Posterior vena cava (tissue), 2 donors: ENCODE measurements around the gene SREBF2. TPM values are rescaled to one million over a fixed set of nuclear protein-coding genes. Genes with fewer than 3 reads are reported as not detected.
"Not testable (repeated sequence)": the region's sequence is repeated elsewhere in the genome, so short reads cannot be mapped to it uniquely, and the experiment has no call there.

ENCODE experiments used
- DNase-seq: peaks from one replicate; pipeline ENCODE4 v3.0.0-alpha.2; 2020; ENCODE audit warnings: low spot score
- intact Hi-C, 2 donors: fragments of 100-400 bp; cut with DNase I; formaldehyde crosslinking; loops; one replicate each; pipeline versions ENCODE4 v1.14.1 to v1.14.2; 2022 to 2023
- total RNA-seq, 2 donors: library from RNA; stranded (reverse); fragmentation: NEBNext Ultra II Directional; extraction: Animal tissue kit (Norgen Biotek cat#: 25700); gene quantifications; one replicate each; pipeline ENCODE4 v1.2.1, GENCODE V29; 2021
- donor health status: DM: yes; HTN: yes; CAD: no.
- donor health status: DM: yes; HTN: yes; CAD: no.

Gene SREBF2
- total RNA-seq, 2 donors from 2014 or later: 48.3 to 52.0 TPM

DNA sequence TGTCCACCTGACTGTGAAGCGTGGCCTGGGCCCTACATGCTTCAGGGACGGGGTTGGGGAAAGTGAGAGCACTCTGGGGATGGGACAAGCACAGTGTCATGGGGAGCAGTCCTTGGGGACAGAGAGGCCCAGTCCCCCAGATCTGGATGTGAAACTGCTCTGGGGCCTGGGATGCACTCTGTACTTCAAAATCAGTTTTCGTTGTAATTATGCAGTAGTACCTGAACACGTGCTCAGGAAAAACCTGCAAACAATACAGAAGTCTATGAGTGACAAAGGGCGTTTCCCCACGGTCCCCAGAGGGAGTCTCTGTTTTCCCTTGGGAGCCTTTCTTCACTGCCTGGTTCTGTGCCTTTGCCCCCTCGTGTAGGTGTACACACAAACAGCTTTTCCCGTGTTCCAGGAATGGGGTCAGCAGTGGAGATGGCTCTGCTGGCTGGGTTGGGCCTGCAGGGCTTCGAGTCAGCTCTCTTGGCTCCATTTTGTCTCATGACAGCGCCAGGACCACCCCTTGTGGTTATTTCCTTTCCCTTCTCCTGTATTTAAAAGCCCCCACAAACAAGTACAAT is 98.9 kb downstream of the SREBF2 start:
- intact Hi-C loops: no loop called here
- no peak for DNase-seq

DNA sequence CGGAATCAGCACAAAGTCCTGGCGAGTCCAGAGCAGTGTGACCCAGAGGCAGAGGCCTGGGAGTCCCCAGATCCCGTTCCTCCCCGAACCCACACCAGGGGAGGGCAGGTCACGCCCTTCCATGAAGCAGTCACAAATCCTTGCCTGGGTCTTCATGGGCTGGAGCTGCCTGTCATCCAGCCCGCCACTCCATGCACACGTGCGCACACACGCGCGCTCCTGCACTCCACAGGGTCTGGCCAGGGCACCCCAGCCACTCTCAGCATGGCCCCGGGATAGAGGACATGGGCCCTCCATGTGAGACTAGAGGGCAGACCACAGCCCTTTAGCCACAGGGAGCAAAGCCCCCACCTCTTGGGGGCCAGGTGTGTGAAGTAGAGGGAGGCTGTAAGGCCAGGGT is 99.4 kb downstream of the SREBF2 start:
- no peak for DNase-seq
- intact Hi-C loops: no loop called here

DNA sequence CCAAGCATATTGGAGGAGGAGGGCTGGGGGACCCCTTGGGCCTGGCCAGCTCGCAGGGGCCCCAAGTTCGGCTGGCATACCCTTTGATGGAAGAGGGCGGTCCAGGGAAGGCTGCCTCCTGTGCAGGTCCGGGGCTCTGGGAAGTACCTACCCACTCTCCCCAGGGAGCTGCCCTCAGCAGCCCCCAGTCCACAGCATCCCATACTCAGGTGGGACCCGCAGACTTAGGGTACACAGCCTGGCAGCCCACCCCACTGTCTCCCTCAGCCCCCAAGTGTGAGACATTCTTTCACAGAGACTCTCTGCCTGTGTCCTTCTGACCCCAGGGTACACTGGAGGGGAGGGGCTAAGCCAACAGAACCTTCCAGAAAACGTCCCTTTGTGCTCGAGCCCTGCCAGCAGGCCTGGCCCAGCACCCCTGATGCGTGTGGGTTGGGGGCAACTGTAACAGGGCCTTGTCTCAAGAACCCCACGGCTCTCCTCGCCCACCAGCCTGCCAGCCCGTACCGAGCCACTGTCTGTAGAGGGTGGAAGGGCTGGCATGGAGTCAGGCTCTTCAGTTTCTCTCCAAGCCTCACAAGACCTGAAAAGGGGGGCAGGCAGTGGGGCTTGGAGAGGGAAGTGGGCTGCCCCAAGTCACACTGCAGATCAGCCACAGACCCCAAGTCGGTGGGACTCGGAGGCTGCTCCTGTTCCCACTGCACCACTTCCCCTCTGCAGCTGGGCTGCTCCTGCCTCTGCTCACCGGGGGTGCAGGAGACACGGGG is 100.7 kb downstream of the SREBF2 start:
- intact Hi-C loops: no loop called here
- no peak for DNase-seq

DNA sequence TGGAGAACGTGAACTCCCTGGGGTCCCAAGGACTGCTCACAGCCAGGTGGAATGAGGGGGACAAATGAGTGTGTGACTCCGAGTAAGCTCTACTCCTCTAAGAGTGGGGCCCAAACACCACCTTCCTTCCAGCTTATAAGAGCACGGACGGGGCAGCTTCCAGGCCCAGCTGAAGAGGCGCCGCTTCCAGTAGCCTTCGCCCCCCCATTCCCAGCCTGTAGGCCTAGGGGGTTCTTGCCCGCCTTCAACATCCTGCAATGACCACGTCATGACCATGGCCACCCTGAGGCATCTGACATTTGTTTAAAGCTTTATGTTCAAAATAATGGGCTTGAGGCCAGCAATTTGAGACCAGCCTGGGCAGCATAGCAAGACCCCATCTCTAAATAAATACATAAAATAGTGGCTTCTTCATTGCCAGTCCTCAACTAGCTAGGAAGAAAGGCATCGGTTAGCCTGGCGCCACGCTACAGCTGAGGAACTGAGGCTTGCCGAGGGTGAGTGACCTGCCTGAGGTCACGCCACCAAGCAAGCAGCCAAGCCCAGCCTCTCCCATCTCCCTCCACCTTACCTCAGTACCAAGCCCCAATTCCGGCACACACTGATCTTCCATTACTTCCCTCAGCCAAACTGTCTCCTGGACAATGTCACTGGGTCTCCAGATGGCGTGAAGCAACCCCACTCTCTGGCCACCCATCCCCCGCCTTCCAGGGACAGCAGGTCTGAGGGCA is 101.5 kb downstream of the SREBF2 start:
- no peak for DNase-seq
- intact Hi-C loops: no loop called here

DNA sequence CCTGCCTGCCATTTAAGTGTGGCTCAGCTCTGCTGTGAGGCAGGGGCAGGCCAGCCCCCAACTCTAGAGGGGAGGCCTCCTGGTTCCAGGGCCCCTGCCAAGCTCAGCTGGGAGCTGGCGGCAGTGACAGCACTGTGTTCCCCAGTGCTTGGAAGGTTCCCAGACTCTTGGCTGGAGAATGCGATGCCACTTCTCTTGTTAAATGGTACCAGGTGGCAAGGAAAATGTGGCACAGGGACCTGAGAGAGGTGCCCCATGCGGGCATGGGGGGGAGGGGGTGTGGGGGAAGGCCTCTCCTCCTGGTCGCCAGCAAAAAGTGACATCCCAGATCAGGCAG is 102.1 kb downstream of the SREBF2 start:
- intact Hi-C loops: no loop called here
- no peak for DNase-seq

DNA sequence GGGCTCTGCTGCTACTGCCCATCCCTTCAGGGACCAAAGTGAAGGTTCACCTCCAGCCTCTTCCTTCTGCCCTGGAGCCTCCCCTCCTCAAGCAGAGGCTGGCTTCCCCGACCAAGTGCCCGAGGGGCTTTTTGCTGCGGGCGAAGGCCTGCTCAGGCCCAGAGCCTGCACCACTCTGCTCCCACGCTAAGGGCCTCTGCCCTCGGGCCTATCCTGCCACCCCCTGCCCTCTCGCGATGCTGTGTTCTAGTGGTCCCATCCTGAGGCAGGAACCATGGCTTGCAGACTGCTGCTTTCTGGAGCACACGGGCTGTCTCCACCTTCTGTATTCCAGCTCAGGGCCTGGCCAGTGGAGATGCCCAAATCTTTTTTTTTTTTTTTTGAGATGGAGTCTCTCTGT is 102.6 kb downstream of the SREBF2 start:
- intact Hi-C loops: no loop called here
- no peak for DNase-seq

DNA sequence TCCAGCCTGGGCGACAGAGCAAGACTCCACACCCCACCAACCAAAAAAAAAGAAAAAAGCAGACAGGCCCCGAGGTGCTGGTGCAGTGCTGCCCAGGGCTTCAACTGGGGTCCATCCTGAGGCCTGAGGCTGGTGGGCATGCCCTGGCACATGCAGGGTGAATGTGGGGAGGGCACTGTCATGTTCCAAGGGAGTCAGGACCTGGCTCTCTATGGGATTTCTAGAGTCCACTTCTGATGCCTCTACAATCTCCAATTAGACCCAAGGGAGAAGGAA is 103.9 kb downstream of the SREBF2 start:
- intact Hi-C loops: no loop called here

DNA sequence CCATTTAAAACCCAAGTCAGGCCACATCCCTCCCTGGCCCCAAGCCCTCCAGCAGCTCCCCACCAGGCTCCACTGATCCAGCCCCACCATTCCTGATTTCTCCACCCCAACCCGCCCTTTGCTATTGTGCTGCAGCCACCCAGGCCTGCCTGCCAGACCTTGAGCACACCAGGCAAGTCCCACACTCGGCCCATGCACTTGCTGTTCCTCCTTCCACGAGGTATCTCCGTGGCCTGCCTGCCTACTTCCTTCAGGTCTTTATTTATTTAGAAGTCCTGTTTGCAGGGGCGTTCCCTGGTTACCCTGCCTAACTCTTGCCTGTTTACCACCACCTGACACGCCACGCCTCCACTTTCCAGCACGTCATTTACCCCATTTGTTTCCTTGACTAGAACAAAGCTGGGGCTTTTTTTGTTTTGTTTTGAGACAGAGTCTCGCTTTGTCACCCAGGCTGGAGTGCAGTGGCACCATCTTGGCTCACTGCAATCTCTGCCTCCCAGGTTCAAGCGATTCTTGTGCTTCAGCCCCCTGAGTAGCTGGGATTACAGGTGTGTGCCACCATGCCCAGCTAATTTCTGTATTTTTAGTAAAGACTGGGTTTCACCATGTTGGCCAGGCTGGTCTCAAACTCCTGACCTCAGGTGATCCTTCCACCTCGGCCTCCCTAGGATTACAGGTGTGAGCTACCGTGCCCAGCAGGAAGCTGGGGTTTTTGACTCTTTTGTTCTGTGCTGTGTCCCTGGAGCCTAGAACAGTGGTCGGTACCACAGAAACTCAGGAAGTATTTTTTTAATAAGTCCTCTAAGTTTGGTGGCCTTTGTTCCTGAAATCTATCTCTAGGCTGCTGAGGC is 107.3 kb downstream of the SREBF2 start:
- DNase-seq: peak; percentile 80
- intact Hi-C loops: loop anchor here (5.0 kb wide), 2 partner anchors 118 to 243 kb away; partner anchors contain the start of gene MEI1 (in 1 of the 2)

More for the DNA sequence above, 103.9 kb downstream of the SREBF2 start:
- DNase-seq: no peak

DNA sequence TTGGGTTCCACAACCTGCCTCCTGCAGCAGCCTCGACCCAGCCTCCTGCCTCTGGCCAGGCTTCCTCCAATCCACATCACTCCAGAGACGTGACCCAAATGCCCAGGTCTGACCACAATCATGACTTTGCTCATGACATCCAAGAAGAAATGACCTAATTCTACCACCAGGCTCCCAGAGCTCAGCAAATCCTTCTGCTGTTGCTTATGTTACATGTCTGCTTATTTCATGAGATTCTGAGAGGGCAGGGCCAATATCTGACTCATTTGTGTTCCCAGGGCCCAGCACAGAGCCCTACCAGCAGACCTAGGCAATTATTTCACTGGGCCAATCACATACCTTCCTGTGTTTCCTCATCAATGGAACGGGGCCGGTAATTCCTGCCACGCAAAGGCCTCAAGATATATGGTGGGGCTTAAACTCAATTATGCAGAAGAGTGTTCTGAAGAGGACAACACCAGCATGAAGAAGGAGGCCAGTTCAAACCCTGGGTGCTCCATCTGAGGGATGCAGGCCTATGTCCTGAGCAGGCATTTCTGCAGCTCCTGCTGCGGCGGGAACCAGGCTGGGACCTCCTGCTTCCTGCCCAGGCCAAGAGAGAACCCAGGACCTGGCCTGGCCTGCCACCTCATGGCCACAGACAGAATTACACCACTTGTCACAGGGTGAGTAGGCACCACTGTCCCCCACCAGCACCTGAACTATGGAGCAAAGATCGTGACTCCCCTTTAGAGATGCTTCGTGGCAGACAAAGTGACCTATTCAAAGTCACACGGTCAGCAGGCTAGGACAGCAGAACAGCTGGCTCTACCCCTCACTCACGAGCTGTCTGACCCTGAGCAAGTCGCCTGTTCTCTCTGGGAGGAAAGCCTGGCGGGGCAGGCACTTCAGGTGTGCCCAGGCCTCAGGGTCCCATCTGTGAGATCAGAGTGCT is 108.2 kb downstream of the SREBF2 start:
- intact Hi-C loops: loop anchor here (5.0 kb wide), 2 partner anchors 119 to 244 kb away; partner anchors contain the start of gene MEI1 (in 1 of the 2)

DNA sequence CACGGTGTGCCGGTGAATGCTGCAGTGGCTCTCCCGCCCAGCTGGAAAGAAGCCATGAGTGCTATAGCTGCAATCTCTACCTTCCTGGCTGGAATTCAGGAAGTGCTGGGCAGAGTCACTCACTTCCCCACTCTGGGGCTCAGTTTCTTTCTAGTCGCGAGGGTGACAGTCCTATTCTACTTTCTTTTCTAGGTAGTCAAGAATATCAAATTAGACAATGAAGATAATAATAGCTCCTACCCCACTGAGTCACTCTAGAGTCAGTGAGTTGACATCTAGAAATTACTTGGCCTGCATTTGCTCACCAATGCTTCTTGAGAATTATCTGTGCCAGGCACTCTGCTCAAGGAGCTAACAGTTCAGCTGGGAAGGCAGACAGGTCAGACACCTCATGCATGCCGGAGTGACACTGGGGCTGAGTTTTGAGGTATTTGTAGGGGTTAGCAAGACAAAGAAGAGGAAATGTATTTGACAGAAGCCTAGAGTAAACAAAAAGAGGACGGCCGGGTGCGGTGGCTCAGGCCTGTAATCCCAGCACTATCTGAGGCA is 110.8 kb downstream of the SREBF2 start:
- DNase-seq: no peak
- intact Hi-C loops: loop anchor here (5.0 kb wide), 2 partner anchors 121 to 246 kb away; partner anchors contain the start of gene MEI1 (in 1 of the 2)

More for the DNA sequence above, 108.2 kb downstream of the SREBF2 start:
- peak; percentile 95 for DNase-seq

DNA sequence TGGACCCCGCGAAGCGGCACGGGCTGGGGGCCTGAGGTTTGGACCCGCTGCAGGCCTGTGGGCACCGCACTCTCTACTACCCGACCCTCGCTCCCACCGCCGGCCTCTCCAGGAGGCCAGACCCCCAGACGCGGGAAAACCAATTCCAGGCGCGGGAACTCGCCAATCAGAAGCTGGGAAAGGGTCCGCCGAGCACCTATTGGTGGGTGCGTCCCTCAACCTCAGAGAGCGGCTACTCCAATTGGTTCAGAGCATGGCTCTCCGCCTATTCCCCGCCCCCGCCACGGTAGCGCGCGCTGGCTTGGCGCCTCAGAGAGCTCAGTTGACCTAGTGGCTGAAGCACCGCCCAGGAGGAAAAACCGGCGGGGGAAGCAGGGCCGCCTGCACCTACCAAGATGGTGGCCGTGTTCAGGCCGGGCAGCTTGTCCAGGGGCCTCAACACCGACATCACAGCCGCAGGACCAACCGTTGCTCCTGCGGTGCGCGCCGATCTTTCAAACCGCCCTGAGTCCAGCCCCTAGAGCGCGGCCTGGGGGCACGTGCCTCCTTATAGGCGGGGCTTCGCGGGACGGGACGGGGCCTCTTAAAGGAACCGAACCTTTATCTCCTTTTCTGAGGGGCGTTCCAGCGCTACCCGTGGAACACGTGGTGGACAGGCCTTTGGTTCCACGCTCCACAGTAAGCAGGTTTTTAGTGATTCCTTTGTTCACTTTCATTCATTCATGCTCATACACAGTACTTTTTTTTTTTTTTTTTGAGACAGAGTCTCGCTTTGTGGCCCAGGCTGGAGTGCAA is 113.9 kb downstream of the SREBF2 start, which contains the start of gene CENPM:
Gene CENPM, minus strand, starts transcription at position 524 of the 795 bp plus-strand sequence. Its CDS starts 76 bp downstream, at position 448.
- peak; percentile 97 for DNase-seq
- intact Hi-C loops: no loop called here

DNA sequence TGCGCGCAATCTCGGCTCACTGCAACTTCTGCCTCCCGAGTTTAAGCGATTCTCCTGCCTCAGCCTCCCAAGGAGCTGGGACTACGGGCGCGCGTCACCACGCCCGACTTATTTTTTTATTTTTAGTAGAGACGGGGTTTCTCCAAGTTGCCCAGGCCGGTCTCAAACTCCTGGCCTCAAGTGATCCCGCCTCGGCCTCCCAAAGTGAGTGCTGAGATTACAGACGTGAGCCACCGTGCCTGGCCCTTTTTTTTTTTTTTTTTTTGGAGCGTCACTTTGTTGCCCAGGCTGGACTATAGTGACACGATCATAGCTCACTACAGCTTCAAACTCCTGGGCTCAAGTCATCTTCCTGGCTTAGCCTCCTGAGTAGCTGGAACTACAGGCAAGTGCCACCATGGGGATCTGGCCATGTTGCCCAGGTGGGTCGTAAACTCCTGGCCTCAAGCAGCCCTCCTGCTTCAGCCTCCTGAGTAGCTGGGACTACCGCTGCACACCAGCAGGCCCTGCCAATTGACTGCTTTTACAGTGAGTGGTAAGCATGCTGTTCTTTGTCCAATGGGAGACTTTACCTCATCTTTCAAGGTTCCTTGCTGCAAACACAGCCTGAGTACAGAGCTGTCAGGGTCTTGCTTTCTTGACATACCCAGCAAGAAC is 114.6 kb downstream of the SREBF2 start:
- intact Hi-C loops: no loop called here
- no peak for DNase-seq

DNA sequence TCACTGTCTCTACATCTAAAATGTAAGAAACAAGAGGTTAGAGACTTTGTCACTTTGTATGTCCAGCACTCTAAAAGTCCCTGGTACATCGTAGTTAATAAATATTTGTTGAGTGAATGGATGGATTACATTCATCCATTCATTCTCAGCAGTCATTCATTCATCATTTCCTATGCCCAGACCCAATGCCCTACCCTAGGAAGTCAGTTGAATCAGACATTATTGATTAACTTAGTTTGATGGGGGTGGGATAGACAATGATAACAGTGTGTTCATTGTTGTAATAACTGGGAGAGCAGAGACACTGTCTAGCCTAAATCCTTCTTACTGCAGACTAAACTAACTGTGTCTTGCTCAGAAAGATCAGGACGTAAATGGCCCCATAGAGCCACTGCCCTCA is 115.2 kb downstream of the SREBF2 start:
- DNase-seq: no peak
- intact Hi-C loops: no loop called here

DNA sequence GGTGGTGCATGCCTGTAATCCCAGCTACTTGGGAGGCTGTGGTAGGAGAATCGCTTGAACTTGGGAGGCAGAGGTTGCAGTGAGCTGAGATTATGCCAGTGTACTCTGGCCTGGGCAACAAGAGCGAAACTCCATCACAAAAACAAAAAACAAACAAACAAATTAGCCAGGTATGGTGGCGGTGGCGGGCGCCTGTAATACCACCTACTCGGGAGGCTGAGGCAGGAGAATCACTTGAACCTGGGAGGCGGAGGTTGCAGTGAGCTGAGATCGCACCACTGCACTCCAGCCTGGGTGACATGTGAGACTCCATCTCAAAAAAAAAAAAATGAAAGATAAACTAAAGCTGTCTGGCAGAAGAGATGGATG is 116.0 kb downstream of the SREBF2 start:
- intact Hi-C loops, DNase-seq: not testable (repeated sequence)

DNA sequence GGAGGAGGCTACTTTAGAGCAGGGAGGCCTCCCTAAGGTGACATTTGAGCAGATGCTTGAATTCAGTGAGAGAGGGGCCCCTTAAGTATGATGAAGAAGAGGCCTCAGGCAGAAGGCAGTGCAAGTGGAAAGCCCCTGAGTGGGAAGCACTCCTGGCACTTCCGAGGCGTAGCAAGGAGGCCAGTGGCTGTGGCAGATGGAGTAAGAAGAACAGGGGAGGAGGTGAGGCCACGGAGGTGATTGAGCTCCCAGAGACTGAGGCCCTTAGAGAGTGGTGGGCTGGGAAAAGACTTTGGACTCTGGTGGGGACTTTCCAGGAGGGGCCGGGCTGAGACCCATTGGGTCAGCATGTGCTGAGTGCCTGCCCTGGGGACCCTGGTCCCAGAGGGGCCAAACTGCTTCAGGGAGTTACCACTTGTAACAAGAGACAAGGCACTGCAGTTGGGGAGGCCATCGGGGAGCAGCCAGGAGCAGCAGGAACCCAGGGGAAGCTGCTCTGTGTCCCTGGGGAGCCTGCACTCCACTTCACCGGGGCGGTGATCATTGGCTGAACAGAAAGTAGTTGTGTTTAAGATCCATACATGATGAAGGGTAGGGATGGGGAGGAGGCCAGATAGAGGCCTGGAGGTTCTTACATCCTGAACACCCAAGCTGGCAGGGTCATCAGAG is 116.5 kb downstream of the SREBF2 start:
- intact Hi-C loops: no loop called here
- DNase-seq: no peak

DNA sequence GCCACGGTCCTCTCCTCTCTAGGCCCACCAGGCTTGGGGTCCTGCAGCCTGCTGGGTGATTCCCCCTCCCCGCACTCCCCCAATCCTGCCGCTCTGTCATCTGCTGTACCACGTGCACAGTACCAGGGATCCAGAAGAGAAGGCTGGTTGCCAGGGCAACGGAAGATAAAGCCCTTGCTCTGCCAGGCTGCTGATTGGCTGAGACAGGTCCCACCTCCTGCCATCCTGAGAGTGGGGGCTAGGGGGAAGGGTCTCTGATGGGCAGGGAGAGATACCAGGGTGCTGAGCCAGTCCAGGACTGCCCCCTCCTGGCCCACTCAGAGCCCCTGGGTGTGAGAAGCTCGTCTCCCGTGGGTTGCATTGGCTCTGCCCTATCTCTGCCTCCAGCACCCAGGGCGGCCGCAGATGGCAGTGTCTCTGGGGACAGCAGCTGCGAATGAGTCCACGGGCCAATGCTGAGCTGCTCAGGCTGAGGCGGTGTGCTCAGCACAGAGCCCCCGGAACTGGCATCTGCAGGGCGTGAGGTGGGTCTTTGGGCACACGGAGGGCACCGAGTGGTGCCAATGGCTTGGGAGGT is 119.1 kb downstream of the SREBF2 start, which contains the start of gene SMIM45:
Gene SMIM45, plus strand, starts transcription at position 253 of the 577 bp plus-strand sequence.
- DNase-seq: no peak
- intact Hi-C loops: no loop called here
